NCI-H774 (cell line): ENCODE results near the gene LCLAT1.

Experiments used
- DNase-seq: peaks from one replicate; lab custom pipeline; 2025; lab: John Stamatoyannopoulos, UW

LCLAT1 gene

DNA sequence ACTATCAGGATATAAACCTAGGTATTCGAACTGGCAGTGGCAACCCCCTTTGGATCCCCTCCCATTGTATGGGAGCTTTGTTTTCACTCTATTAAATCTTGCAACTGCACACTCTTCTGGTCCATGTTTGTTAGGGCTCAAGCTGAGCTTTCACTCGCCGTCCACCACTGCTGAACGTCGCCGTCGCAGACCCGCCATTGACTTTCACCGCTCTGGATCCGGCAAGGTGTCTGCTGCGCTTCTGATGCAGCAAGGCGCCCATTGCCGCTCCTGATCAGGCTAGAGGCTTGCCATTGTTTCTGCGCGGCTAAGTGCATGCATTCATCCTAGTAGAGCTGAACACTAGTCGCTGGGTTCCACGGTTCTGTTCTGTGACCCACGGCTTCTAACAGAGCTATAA is 69.1 kb downstream of the LCLAT1 start:
- DNase-seq = no peak

DNA sequence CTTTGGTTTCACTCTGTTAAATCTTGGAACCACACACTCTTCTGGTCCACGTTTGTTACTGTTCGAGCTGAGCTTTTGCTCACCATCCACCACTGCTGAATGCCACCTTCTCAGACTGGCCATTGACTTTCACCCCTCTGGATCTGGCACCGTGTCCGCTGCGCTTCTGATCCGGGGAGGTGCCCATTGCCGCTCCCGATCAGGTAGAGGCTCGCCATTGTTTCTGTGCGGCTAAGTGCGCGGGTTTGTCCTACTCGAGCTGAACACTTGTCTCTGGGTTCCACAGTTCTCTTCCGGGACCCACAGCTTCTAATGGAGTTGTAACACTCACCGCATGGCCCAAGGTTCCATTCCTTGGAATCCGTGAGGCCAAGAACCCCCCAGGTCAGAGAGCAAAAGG is 72.8 kb downstream of the LCLAT1 start:
- DNase-seq = no peak

DNA sequence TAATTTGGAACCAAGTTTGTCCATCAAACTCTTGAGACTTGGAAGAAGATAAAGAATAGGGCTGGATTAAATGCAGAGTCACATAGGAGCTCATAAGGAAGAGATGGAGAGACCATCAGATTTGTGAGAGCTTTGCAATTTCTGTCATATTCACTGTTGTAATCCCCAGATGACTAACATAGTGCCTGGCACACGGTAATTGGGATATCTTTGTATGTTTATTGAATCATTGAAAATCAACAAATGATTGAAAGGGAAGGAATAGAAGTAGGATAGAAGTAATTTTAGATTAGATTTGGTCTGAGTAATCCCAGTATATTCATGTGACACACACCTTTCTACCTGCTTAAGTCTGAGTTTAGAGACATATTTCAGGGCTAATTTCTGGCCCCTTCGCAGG is 75.4 kb downstream of the LCLAT1 start:
- DNase-seq = no peak

DNA sequence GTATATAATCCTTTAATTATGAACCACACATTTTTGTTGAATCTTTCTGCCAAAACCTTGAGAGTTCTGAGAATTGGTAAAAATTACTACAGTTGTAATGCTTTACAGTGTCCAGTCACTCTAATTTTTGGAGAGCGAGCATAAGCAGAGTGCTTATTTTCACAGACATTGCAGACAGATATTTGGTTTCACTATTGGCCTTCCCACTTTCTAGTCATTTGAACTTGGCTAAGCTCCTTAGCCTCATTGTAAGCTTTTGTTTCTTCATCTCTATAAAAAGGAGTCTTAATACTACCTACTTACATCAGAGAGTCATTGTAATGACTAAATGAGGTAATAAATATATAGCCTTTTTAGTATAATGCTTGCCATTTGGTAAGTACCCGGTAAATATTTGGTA is 80.4 kb downstream of the LCLAT1 start:
- no peak for DNase-seq

DNA sequence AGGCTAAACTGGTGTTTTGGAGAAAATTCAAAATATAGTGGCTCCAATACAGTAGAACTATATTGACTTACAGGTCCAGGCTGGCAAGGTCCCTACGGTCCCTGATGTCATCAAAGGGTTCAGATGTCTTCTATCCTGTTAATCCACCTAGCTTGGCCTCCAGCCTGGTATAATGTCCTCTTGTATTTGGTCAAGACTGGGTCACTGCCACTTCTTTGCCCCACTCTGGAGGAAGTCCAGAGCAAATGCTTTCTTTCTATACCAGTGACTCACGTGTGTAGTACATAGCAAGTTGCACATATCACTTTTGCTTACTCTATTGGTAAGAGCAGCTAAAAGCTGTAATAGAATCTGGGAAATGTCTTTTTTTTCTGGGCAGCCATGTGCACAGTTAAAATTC is 80.8 kb downstream of the LCLAT1 start:
- DNase-seq = no peak

GRCh38 chr2:30530346-30530745 is 83.3 kb downstream of the LCLAT1 start:
- no peak for DNase-seq

- no peak for DNase-seq
Observed at GRCh38 chr2:30541680-30542079, 94.6 kb downstream of the LCLAT1 start.

DNA sequence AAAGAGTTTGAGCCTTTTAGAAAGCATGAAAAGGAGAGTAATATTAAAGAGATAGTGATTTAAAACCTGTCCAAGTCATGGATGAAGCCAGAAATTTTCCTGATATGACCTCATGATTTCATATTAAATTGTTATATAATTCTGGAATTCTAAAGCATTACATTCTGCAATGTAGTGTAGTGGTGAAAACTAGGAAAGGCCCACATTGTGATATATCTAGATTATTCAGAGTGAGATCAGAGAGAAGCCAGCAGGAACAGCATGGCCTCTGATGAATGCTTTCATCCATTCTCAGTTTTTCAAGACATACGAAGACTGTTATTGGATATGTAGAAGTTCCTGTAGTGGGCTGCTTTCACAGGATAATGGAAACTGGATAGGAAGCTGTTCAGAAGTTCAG is 98.8 kb downstream of the LCLAT1 start:
- DNase-seq = no peak

DNA sequence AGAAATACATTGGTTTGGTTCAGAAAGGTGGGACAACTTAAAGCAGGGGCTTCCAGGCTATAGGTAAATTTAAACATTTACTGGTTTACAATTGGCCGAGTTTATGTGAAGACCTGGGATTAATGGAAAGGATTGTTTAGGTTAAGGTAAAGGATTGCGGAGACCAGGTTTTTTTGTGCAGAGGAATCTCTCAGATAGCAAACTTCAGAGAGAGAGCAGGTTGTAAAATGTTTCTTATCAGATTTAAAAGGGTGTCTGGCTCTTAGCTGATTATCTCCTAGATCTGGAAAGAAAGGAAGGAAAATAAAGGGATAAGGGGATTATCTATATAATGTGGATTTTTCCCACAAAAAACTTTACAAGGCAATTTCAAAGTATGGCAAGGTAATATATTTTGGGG is 101.3 kb downstream of the LCLAT1 start:
- no peak for DNase-seq

DNA sequence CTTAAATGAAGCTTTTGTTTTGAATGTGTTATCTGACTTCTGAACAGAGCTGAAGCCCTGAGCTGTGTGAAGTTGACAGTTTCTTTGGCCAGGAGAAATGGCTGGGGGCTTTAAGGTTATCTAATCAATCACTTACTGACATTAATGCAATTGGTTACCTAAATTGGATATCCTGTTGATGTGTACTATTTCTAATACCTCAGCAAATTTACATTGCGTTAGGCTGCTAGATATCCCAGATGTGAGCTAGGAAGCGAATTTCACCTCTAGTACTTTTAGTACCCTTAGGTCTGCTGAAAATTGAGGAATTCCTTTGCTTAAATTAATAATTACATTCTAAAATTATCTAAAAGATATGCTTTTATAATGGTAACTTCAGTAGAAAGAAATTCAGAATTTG is 102.0 kb downstream of the LCLAT1 start:
- DNase-seq = no peak

DNA sequence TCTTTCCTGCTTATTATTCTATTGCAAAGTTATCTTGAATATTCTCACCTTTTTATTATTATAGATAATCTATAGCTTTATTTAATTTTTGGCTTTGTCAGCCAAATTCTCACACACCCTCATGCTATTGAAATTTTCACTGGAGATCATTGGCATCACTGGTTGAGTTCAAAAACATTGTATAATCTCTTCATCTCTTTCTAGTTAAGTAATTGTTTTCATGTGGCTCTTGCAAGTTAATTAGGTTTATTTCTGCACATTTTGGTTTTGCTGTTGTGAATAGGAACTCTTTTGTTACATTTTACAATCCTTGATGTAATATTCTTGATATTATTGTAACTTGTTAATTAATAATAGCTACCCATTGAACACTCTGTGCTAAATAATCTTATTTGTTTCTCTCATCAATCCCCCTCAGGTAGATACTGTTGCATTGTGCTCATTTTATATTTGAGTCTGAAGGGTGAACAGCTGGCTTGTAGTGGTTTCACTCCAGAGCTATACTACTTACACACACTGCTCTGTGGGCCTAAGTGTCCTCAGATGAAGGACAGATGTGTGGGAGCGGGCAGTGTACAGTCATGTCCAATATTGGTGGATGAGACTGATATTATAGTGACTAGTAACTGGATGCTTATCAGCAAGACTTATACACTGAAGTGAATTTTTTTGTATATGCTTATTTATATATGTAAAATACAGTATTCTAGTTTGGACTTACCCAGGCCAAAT is 112.7 kb downstream of the LCLAT1 start:
- DNase-seq = no peak

- no peak for DNase-seq
Observed at GRCh38 chr2:30561349-30561748, 114.3 kb downstream of the LCLAT1 start.

- DNase-seq = no peak
Observed at GRCh38 chr2:30565851-30566358, 118.9 kb downstream of the LCLAT1 start.

GRCh38 chr2:30566631-30567030 is 119.6 kb downstream of the LCLAT1 start:
- no peak for DNase-seq

GRCh38 chr2:30567317-30567716 is 120.3 kb downstream of the LCLAT1 start:
- DNase-seq = no peak

GRCh38 chr2:30569946-30570345 is 122.9 kb downstream of the LCLAT1 start:
- no peak for DNase-seq

DNA sequence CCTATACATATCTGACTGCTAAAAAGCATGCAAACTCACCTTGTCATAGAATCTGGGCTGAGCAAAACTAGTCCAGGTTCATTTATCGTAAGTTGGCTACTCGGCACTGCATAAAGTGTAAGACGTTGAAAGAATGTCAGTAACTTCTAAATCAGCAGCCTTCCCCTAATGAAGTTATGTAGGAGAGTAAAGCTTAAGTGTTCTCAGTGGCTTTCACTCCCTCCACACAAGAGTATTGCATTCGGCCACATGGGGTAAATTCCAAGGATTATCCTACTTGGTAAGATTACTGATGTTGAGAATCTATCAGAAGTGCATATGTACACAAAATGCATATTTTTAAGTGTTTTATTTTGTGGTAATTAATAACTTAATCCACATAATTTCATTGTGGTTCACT is 130.1 kb downstream of the LCLAT1 start:
- DNase-seq = no peak

- DNase-seq = no peak
Observed at GRCh38 chr2:30580391-30580790, 133.3 kb downstream of the LCLAT1 start.

DNA sequence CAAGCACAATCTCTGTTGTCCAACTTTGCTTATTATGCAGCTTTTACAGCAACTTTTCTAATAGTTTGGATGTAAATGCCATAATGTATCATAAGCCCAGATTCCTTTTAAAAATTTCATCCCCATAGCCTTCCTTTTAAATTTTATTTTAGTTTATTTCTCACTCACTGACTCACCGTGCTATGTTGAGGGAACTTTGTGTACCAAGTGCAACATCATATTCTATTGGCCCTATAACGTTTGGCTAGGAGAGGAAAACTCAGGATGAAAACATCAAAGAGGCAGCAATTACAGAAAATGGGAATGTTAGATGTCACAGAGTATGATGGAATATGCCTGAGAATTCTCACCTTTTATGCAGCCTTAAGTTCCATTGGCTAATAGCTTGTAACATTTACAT is 135.5 kb downstream of the LCLAT1 start:
- DNase-seq = no peak

- DNase-seq = no peak
Observed at GRCh38 chr2:30583204-30583749, 136.2 kb downstream of the LCLAT1 start.

- no peak for DNase-seq
Observed at GRCh38 chr2:30584116-30584515, 137.1 kb downstream of the LCLAT1 start.

GRCh38 chr2:30588994-30589393 is 141.9 kb downstream of the LCLAT1 start:
- no peak for DNase-seq

- no peak for DNase-seq
Observed at GRCh38 chr2:30590407-30590806, 143.4 kb downstream of the LCLAT1 start.

- no peak for DNase-seq
Observed at GRCh38 chr2:30591186-30591585, 144.1 kb downstream of the LCLAT1 start.
